Measurements from ENCODE around the gene AP3M1.

DNA sequence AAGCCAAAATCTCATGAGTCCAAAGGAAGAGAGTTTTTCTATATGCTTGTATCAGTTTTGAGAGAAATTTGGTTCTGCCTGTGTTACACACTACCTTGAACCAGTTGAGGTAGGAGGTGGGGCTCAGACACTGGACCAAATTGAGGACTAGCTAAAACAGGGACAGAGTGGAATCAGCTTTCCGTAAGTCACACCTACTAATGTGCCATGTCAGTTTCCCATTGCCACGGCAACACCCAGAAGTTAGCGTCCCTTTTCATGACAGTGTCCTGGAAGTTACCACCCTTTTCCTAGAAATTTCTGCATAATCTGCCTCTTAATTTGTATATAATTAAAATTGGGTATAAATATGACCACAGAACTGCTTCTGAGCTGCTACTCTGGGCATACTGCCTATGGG is 9.4 kb upstream of the AP3M1 start:
- TF ChIP-seq, protein P1, sequence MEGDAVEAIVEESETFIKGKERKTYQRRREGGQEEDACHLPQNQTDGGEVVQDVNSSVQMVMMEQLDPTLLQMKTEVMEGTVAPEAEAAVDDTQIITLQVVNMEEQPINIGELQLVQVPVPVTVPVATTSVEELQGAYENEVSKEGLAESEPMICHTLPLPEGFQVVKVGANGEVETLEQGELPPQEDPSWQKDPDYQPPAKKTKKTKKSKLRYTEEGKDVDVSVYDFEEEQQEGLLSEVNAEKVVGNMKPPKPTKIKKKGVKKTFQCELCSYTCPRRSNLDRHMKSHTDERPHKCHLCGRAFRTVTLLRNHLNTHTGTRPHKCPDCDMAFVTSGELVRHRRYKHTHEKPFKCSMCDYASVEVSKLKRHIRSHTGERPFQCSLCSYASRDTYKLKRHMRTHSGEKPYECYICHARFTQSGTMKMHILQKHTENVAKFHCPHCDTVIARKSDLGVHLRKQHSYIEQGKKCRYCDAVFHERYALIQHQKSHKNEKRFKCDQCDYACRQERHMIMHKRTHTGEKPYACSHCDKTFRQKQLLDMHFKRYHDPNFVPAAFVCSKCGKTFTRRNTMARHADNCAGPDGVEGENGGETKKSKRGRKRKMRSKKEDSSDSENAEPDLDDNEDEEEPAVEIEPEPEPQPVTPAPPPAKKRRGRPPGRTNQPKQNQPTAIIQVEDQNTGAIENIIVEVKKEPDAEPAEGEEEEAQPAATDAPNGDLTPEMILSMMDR (IDR thresholded peaks at IDR 0.05; ENCODE audit: low read length): no peak
- no peak for TF ChIP-seq EZH2 (optimal IDR thresholded peaks at IDR 0.05; ENCODE audit: low read depth, low read length)
- no peak for TF ChIP-seq EZH2phosphoT487 (IDR thresholded peaks at IDR 0.05; ENCODE audit: low read length)

All from MM.1S (cell line).